Measurements from ENCODE around the gene NGEF.
A peak's percentile ranks its signal among the peaks of the same experiment; 100 is the strongest.

Gene NGEF

DNA sequence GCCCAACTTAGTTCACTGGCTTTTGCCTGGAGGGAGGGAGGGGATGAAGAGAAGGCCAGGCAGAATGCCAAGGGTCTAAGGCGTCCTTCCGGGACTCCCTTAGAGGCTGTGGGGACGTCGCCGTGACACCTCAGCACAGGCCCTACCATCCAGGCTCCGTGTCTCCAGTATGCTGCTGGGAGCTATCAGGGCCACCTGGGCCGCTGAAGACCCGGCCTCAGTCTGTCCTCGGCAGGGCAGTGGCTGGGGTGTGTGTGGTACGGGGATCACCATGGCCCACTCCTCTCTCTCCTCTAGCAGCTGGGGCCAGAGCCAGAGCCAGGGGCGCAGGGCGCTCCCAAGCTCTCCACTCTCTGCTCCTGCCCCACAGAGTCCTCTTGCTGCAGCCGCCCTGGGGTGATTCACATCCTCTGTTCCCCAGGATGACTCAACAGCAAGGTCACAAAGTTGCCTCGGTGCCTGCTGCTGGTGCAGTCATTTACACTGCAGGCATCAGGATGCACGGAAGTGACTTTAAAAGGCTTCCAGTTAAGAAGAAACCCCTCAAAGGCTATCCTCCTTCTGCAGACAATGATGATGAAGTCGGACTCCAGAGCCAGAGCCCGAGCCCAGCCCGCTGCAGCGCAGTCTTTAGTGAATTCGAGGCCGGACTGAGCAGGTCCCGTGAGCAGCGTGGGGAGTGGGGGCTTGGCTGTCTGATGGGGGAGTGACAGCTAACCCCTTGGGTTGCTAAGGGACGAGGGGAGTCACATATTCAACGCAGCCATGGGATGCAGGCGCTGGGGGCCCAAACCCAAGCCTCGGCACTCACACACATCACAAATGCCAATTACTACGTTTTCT lies 111.1 kb downstream of the NGEF start:
- peak; percentile 16 to 51 for DNase-seq (ENCODE audit: low read depth in 1 of 2, low spot score in 1 of 2)
- H3K4me3 ChIP-seq (replicated peaks; ENCODE audit: insufficient read depth, low read length) = no peak overlapping the region
- H3K27me3 ChIP-seq (ENCODE audit: insufficient read depth, poor library complexity, severe bottlenecking) = no peaks in the 10 kb centered on the region
- TF ChIP-seq, protein P1, sequence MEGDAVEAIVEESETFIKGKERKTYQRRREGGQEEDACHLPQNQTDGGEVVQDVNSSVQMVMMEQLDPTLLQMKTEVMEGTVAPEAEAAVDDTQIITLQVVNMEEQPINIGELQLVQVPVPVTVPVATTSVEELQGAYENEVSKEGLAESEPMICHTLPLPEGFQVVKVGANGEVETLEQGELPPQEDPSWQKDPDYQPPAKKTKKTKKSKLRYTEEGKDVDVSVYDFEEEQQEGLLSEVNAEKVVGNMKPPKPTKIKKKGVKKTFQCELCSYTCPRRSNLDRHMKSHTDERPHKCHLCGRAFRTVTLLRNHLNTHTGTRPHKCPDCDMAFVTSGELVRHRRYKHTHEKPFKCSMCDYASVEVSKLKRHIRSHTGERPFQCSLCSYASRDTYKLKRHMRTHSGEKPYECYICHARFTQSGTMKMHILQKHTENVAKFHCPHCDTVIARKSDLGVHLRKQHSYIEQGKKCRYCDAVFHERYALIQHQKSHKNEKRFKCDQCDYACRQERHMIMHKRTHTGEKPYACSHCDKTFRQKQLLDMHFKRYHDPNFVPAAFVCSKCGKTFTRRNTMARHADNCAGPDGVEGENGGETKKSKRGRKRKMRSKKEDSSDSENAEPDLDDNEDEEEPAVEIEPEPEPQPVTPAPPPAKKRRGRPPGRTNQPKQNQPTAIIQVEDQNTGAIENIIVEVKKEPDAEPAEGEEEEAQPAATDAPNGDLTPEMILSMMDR (IDR thresholded peaks at IDR 0.05; ENCODE audit: insufficient read depth, low read length) = no peak
- TF ChIP-seq GABPA (IDR thresholded peaks at IDR 0.05; ENCODE audit: low read depth) = no peak
- no peak for TF ChIP-seq POLR2AphosphoS5 (IDR thresholded peaks at IDR 0.05; ENCODE audit: low read depth)
- TF ChIP-seq, protein P2, sequence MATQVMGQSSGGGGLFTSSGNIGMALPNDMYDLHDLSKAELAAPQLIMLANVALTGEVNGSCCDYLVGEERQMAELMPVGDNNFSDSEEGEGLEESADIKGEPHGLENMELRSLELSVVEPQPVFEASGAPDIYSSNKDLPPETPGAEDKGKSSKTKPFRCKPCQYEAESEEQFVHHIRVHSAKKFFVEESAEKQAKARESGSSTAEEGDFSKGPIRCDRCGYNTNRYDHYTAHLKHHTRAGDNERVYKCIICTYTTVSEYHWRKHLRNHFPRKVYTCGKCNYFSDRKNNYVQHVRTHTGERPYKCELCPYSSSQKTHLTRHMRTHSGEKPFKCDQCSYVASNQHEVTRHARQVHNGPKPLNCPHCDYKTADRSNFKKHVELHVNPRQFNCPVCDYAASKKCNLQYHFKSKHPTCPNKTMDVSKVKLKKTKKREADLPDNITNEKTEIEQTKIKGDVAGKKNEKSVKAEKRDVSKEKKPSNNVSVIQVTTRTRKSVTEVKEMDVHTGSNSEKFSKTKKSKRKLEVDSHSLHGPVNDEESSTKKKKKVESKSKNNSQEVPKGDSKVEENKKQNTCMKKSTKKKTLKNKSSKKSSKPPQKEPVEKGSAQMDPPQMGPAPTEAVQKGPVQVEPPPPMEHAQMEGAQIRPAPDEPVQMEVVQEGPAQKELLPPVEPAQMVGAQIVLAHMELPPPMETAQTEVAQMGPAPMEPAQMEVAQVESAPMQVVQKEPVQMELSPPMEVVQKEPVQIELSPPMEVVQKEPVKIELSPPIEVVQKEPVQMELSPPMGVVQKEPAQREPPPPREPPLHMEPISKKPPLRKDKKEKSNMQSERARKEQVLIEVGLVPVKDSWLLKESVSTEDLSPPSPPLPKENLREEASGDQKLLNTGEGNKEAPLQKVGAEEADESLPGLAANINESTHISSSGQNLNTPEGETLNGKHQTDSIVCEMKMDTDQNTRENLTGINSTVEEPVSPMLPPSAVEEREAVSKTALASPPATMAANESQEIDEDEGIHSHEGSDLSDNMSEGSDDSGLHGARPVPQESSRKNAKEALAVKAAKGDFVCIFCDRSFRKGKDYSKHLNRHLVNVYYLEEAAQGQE (IDR thresholded peaks at IDR 0.05; ENCODE audit: insufficient replicate concordance, low read depth) = no peak
- no peak for TF ChIP-seq SPI1 (IDR thresholded peaks at IDR 0.05; ENCODE audit: borderline replicate concordance, low read depth)
- H3K27ac ChIP-seq (replicated peaks) = no peak overlapping the region

DNA sequence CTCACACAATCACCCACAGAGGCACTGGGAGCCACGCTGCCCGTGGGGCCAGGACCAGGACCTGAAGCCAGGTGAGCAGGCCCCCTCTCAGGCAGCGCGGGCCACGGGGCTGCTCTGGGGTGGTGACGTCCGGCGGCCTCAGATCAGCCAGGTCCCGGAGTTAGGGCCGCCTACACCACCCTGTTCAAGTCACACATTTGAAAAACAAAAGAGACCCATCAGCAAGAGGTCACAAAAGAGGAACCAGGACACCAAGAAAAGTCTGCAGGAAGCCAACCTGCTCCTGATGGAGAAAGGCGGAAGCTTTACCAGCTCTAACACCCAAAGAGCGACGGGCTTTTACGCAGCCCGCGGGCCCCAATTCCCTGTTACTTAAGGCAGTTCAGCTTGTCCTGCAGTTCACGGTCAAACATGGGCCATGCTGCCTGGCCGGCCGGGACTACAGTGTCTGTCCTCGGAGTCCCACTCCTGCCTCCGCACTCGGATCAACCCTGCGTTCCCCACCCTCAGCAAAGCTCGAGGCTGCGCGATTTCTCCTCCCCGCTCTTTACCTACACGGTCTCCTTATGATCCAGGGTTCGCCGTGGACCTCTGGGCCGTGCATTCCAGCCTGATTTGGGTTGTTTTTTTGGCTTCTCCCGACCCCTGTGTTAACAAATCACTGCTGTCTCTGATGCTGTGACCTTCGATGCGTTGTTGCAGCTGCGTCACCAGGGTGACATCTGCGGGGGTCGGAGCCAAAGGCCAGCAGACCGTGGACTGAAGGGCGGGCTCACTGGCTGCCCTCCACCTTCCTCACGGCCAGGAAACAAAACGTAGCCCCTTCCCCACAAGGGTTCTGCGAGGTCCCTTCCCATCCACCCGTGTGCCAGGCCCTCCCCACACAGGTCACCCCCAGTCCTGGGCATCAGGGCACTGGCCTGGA lies 112.0 kb downstream of the NGEF start:
- DNase-seq (ENCODE audit: low read depth in 1 of 2, low spot score in 1 of 2) = peak; percentile 15 to 48
- Histone ChIP-seq H3K4me3 (replicated peaks; ENCODE audit: insufficient read depth, low read length) (no peak overlapping the region), H3K27me3 (ENCODE audit: insufficient read depth, poor library complexity, severe bottlenecking) (no peaks in the 10 kb centered on the region), H3K27ac (replicated peaks) (no peak overlapping the region)
- TF ChIP-seq SPI1 (IDR thresholded peaks at IDR 0.05; ENCODE audit: borderline replicate concordance, low read depth) (peak; percentile 53; the same call in 1 of the 2 replicates), GABPA (IDR thresholded peaks at IDR 0.05; ENCODE audit: low read depth) (no peak)

DNA sequence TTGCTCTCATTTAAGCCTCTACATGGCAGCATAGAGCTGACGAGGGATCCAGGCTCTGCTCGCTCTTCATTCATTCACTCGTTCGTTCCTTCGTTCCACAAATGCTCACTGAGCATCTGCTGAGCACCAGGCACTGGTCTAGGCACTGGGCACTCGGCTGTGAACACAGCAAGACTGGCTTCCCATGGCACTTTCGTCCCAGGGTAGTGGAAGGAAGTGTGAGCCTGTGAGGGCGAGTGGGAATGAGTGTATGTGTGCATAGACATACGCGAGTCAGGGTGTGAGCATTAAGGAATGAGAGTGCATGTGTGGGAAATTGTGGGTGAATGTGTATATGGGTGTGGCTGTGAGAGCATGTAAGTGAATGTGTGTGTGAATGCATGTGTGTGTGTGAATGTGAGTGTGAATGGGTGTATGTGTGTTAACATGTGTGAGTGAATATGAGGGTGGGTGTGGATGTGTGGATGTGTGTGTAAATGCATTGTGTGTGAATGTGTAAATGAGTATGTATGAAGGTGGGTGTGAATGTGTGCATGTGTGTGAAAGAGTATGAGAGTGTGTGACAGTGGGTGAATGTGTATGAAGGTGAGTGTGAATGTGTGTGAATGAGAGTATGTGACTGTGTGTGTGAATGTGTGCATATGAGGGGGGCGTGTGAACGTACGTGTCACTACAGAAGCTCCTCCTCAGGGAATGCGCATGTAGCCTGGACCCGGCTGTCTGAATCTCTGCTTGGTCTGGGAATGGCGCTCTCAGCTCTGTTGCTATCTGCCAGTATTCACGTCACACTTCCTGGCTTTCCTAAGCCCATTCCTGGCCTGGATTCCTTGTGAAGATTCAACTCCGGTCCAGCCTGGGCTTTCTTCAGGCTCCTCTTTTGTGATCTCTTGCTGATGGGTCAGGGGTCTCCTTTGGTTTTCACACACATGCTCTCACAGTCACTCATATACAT lies 114.2 kb downstream of the NGEF start:
- TF ChIP-seq GABPA (IDR thresholded peaks at IDR 0.05; ENCODE audit: low read depth) = no peak
- no peak for TF ChIP-seq SPI1 (IDR thresholded peaks at IDR 0.05; ENCODE audit: borderline replicate concordance, low read depth)
- TF ChIP-seq, protein P1 (IDR thresholded peaks at IDR 0.05; ENCODE audit: insufficient read depth, low read length) = no peak
- TF ChIP-seq, protein P2 (IDR thresholded peaks at IDR 0.05; ENCODE audit: insufficient replicate concordance, low read depth) = no peak
- no peak for TF ChIP-seq POLR2AphosphoS5 (IDR thresholded peaks at IDR 0.05; ENCODE audit: low read depth)
- DNase-seq (ENCODE audit: low read depth in 1 of 2, low spot score in 1 of 2) = no peak
- Histone ChIP-seq H3K27me3 (ENCODE audit: insufficient read depth, poor library complexity, severe bottlenecking) (no peaks in the 10 kb centered on the region), H3K4me3 (replicated peaks; ENCODE audit: insufficient read depth, low read length) (no peak overlapping the region), H3K27ac (replicated peaks) (no peak overlapping the region)
